ENCODE measurements around the gene TAPBPL.

Gene TAPBPL

DNA sequence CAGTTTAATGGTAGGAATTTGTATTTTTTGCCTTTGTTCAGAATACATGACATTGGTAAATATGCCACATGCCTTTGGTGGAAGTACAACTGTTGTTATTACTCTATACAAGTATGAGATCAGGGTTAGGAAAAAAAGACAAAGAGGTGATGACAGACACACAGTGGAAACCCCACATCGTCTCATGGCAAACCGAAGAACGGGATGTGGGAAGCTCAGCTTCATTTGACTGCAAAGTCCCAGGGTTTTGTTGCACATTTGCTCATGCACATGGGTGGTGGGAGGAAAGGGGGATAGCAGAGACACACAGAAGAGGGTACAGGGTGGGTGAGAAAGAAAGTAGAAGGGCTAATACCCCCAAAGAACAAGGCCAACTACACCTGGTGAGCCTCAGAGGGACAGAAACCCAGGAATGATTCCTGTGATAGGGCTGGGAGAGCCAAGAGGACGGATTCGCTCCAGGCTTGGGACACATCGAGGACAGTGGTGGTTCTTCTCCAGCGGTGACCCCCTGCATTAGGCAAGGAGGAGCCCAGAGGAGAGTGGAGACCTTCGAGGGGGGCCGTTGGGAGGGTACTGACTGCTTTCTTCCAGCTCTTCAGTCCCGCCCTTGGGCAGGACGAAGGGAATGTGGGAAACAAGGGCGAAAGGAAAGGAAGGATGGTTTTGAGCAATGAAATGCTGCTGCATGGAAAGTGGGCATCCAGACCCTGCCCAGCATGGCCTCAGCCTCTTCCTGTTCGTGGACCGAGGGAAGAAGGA, 10.6 kb downstream of the TAPBPL start:
- Histone ChIP-seq H3K9me2 (replicated peaks; ENCODE audit: low read depth, low read length) (no peaks in the 10 kb centered on the region), H3K9me3 (ENCODE audit: insufficient read depth, low read depth, low read length) (no peaks in the 10 kb centered on the region), H3K79me2 (ENCODE audit: insufficient read depth, low read length) (peaks cover 35% of the 10 kb centered on the region), H2AFZ (ENCODE audit: low read length) (no peak overlapping the region), H3K4me1 (ENCODE audit: insufficient read depth, low read length, poor library complexity, severe bottlenecking) (peaks cover 45% of the 10 kb centered on the region), H3F3A (ENCODE audit: low read depth) (peaks cover 10% of the 10 kb centered on the region; the same call in 1 of the 2 replicates), H3K9ac (ENCODE audit: low read depth, low read length, poor library complexity, severe bottlenecking) (peak overlapping the region; percentile 82), H3K27me3 (ENCODE audit: insufficient read depth, low read length, poor library complexity, severe bottlenecking) (no peaks in the 10 kb centered on the region), H4K20me1 (ENCODE audit: insufficient read depth, low read length, poor library complexity, severe bottlenecking) (no peaks in the 10 kb centered on the region), H3K4me2 (ENCODE audit: low read depth, low read length, poor library complexity, severe bottlenecking) (peak overlapping the region; percentile 89), H3K36me3 (ENCODE audit: insufficient read depth, low read length) (peaks cover 24% of the 10 kb centered on the region; the same call in 1 of the 2 replicates), H3K4me3 (ENCODE audit: low read length, poor library complexity, severe bottlenecking) (peak overlapping the region; percentile 74)
- TF ChIP-seq, protein P1, sequence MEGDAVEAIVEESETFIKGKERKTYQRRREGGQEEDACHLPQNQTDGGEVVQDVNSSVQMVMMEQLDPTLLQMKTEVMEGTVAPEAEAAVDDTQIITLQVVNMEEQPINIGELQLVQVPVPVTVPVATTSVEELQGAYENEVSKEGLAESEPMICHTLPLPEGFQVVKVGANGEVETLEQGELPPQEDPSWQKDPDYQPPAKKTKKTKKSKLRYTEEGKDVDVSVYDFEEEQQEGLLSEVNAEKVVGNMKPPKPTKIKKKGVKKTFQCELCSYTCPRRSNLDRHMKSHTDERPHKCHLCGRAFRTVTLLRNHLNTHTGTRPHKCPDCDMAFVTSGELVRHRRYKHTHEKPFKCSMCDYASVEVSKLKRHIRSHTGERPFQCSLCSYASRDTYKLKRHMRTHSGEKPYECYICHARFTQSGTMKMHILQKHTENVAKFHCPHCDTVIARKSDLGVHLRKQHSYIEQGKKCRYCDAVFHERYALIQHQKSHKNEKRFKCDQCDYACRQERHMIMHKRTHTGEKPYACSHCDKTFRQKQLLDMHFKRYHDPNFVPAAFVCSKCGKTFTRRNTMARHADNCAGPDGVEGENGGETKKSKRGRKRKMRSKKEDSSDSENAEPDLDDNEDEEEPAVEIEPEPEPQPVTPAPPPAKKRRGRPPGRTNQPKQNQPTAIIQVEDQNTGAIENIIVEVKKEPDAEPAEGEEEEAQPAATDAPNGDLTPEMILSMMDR (conservative IDR thresholded peaks at IDR 0.05; ENCODE audit: low read length), result no peak
- no peak for TF ChIP-seq EZH2phosphoT487 (IDR thresholded peaks at IDR 0.05; ENCODE audit: borderline replicate concordance)

DNA sequence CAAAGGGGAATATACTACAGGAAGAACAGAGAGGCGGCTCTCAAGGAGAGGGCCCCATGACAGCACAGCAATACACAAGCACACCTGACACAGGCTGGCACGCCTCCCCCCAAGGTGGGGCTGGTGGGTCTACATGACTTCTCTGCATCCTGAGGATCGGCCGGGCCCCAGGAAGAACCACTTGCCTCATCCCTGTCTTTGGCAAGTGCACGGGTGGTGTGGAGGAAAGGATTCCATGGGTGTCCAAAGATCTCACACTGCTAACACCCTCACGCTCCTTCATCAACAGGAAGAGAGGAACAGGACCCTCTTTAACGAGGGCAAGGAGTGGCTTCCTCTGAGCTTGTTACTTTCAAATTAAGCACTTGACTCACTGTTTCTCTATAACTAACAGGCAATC, 11.4 kb downstream of the TAPBPL start:
- Histone ChIP-seq H3K79me2 (ENCODE audit: insufficient read depth, low read length) (peaks cover 43% of the 10 kb centered on the region), H3K9me2 (replicated peaks; ENCODE audit: low read depth, low read length) (no peaks in the 10 kb centered on the region), H2AFZ (ENCODE audit: low read length) (no peak overlapping the region), H3K36me3 (ENCODE audit: insufficient read depth, low read length) (peaks cover 19% of the 10 kb centered on the region; the same call in 1 of the 2 replicates), H3K9me3 (ENCODE audit: insufficient read depth, low read depth, low read length) (no peaks in the 10 kb centered on the region), H3K9ac (ENCODE audit: low read depth, low read length, poor library complexity, severe bottlenecking) (peak overlapping the region; percentile 82), H3K4me1 (ENCODE audit: insufficient read depth, low read length, poor library complexity, severe bottlenecking) (peaks cover 48% of the 10 kb centered on the region), H3K27me3 (ENCODE audit: insufficient read depth, low read length, poor library complexity, severe bottlenecking) (no peaks in the 10 kb centered on the region), H3K4me2 (ENCODE audit: low read depth, low read length, poor library complexity, severe bottlenecking) (peak overlapping the region; percentile 89), H3K4me3 (ENCODE audit: low read length, poor library complexity, severe bottlenecking) (peak overlapping the region; percentile 74), H4K20me1 (ENCODE audit: insufficient read depth, low read length, poor library complexity, severe bottlenecking) (no peaks in the 10 kb centered on the region), H3F3A (ENCODE audit: low read depth) (peaks cover 10% of the 10 kb centered on the region; the same call in 1 of the 2 replicates)
- TF ChIP-seq, protein P1 (conservative IDR thresholded peaks at IDR 0.05; ENCODE audit: low read length), result no peak
- TF ChIP-seq EZH2phosphoT487 (IDR thresholded peaks at IDR 0.05; ENCODE audit: borderline replicate concordance), result no peak

DNA sequence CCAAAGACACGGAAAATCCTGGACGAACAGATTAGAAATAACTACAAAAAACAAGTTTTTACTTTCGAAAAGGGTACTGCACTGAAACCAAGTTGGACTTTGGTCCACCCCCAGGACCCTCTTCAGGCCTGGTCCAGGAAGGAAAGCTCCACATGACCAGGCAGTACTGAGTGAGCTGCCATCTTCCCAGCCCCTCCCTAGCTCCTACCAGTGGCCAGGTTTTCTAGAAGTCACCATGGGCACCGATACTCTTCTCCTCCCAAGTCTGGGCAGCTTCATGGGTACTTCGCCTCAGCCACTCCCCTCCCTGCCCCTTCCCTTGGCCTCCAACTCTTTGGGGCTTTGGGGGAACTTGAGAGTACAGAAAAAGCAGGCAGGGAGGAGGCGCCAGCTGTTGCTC, 12.0 kb downstream of the TAPBPL start:
- Histone ChIP-seq H3F3A (ENCODE audit: low read depth) (peaks cover 10% of the 10 kb centered on the region; the same call in 1 of the 2 replicates), H3K27me3 (ENCODE audit: insufficient read depth, low read length, poor library complexity, severe bottlenecking) (no peaks in the 10 kb centered on the region), H3K9ac (ENCODE audit: low read depth, low read length, poor library complexity, severe bottlenecking) (peak overlapping the region; percentile 82), H3K4me3 (ENCODE audit: low read length, poor library complexity, severe bottlenecking) (peak overlapping the region; percentile 74), H3K79me2 (ENCODE audit: insufficient read depth, low read length) (peaks cover 50% of the 10 kb centered on the region), H3K36me3 (ENCODE audit: insufficient read depth, low read length) (peaks cover 13% of the 10 kb centered on the region; the same call in 1 of the 2 replicates), H4K20me1 (ENCODE audit: insufficient read depth, low read length, poor library complexity, severe bottlenecking) (no peaks in the 10 kb centered on the region), H3K4me2 (ENCODE audit: low read depth, low read length, poor library complexity, severe bottlenecking) (peak overlapping the region; percentile 89), H3K9me2 (replicated peaks; ENCODE audit: low read depth, low read length) (no peaks in the 10 kb centered on the region), H3K9me3 (ENCODE audit: insufficient read depth, low read depth, low read length) (no peaks in the 10 kb centered on the region), H3K4me1 (ENCODE audit: insufficient read depth, low read length, poor library complexity, severe bottlenecking) (peaks cover 55% of the 10 kb centered on the region), H2AFZ (ENCODE audit: low read length) (no peak overlapping the region)
- TF ChIP-seq, protein P1 (conservative IDR thresholded peaks at IDR 0.05; ENCODE audit: low read length), result no peak
